ENCODE results near the gene KIAA0930. TPM values are rescaled to one million over a fixed set of nuclear protein-coding genes. Genes with fewer than 3 reads are reported as not detected.

The KIAA0930 gene
- total RNA-seq, 1 donor from 2014 or later: 18.6 TPM

- H3K4me3 ChIP-seq: no peak overlapping the region
- no peak for TF ChIP-seq CTCF (IDR thresholded peaks at IDR 0.05; ENCODE audit: borderline replicate concordance)
- no peak overlapping the region for H3K27ac ChIP-seq (replicated peaks)
- intact Hi-C loops (cut with micrococcal nuclease): no loop called here
- DNase-seq: no peak
- no peaks in the 10 kb centered on the region for H3K27me3 ChIP-seq (ENCODE audit: low read depth)
- H3K36me3 ChIP-seq: peaks cover 48% of the 10 kb centered on the region
- H3K9me3 ChIP-seq (replicated peaks): no peaks in the 10 kb centered on the region
- peaks cover 54% of the 10 kb centered on the region for H3K4me1 ChIP-seq
Measured at GRCh38 chr22:45166932-45167331, 73.8 kb downstream of the KIAA0930 start.

- H3K36me3 ChIP-seq: peaks cover 24% of the 10 kb centered on the region
- peaks cover 56% of the 10 kb centered on the region for H3K4me1 ChIP-seq
- H3K27me3 ChIP-seq (ENCODE audit: low read depth): no peaks in the 10 kb centered on the region
- DNase-seq: peak; percentile 24
- intact Hi-C loops (cut with micrococcal nuclease): no loop called here
- H3K4me3 ChIP-seq: peak overlapping the region; percentile 84
- H3K9me3 ChIP-seq (replicated peaks): no peaks in the 10 kb centered on the region
- peak overlapping the region; percentile 88 for H3K27ac ChIP-seq (replicated peaks)
- TF ChIP-seq CTCF (IDR thresholded peaks at IDR 0.05; ENCODE audit: borderline replicate concordance): no peak
Measured at GRCh38 chr22:45164270-45165088, 76.2 kb downstream of the KIAA0930 start.

GRCh38 chr22:45163451-45164269 lies 77.0 kb downstream of the KIAA0930 start, which contains the start of gene NUP50:
NUP50 (plus strand) TSS chr22:45163925; CDS start chr22:45168178, 4,253 bp downstream.
- peak within 1 kb of the TSS; percentile 88 for H3K27ac ChIP-seq (replicated peaks)
- H3K4me1 ChIP-seq: peaks cover 58% of the 10 kb centered on the region
- DNase-seq: peak; percentile 96
- intact Hi-C loops (cut with micrococcal nuclease): no loop called here
- H3K9me3 ChIP-seq (replicated peaks): no peaks in the 10 kb centered on the region
- peak within 1 kb of the TSS; percentile 84 for H3K4me3 ChIP-seq
- H3K27me3 ChIP-seq (ENCODE audit: low read depth): no peaks in the 10 kb centered on the region
- no peak for TF ChIP-seq CTCF (IDR thresholded peaks at IDR 0.05; ENCODE audit: borderline replicate concordance)
- peaks cover 17% of the 10 kb centered on the region for H3K36me3 ChIP-seq

- Histone ChIP-seq H3K4me3 (peak overlapping the region; percentile 84), H3K27ac (replicated peaks) (peak overlapping the region; percentile 88), H3K9me3 (replicated peaks) (no peaks in the 10 kb centered on the region), H3K27me3 (ENCODE audit: low read depth) (no peaks in the 10 kb centered on the region), H3K4me1 (peaks cover 58% of the 10 kb centered on the region), H3K36me3 (peaks cover 11% of the 10 kb centered on the region)
- DNase-seq: no peak
- intact Hi-C loops (cut with micrococcal nuclease): no loop called here
- TF ChIP-seq CTCF (IDR thresholded peaks at IDR 0.05; ENCODE audit: borderline replicate concordance): no peak
Measured at GRCh38 chr22:45163099-45163450, 77.6 kb downstream of the KIAA0930 start.

- no peak for DNase-seq
- H3K27me3 ChIP-seq (ENCODE audit: low read depth): no peaks in the 10 kb centered on the region
- peak overlapping the region; percentile 84 for H3K4me3 ChIP-seq
- intact Hi-C loops (cut with micrococcal nuclease): no loop called here
- no peak overlapping the region for H3K27ac ChIP-seq (replicated peaks)
- TF ChIP-seq CTCF (IDR thresholded peaks at IDR 0.05; ENCODE audit: borderline replicate concordance): no peak
- H3K36me3 ChIP-seq: peaks cover 12% of the 10 kb centered on the region
- no peaks in the 10 kb centered on the region for H3K9me3 ChIP-seq (replicated peaks)
- peaks cover 57% of the 10 kb centered on the region for H3K4me1 ChIP-seq
Measured at GRCh38 chr22:45162531-45162930, 78.2 kb downstream of the KIAA0930 start.
